ENCODE measurements around the gene ZNF892.
"Not testable (repeated sequence)": the region's sequence is repeated elsewhere in the genome, so short reads cannot be mapped to it uniquely, and the experiment has no call there.

The ZNF892 gene

GRCh38 chr2:95225658-95226057, 18.3 kb downstream of the ZNF892 start:
- Histone ChIP-seq H3K27ac (ENCODE audit: low read depth, low read length) (no peak overlapping the region), H3K36me3 (ENCODE audit: control insufficient read depth, insufficient read depth, low read length) (no peaks in the 10 kb centered on the region), H3K4me1 (ENCODE audit: control insufficient read depth, insufficient read depth, low read length) (no peaks in the 10 kb centered on the region), H3K9ac (ENCODE audit: low read length) (no peak overlapping the region), H3K9me3 (ENCODE audit: control insufficient read depth, insufficient read depth, low read depth, low read length) (peaks cover 31% of the 10 kb centered on the region), H3K4me3 (ENCODE audit: low read depth, low read length) (no peak overlapping the region), H3K27me3 (ENCODE audit: control insufficient read depth, insufficient read depth, low read length) (no peaks in the 10 kb centered on the region)

GRCh38 chr2:95231723-95232122, 24.4 kb downstream of the ZNF892 start:
- Histone ChIP-seq H3K4me1 (ENCODE audit: control insufficient read depth, insufficient read depth, low read length) (no peaks in the 10 kb centered on the region), H3K9ac (ENCODE audit: low read length) (no peak overlapping the region), H3K9me3 (ENCODE audit: control insufficient read depth, insufficient read depth, low read depth, low read length) (no peaks in the 10 kb centered on the region), H3K27ac (ENCODE audit: low read depth, low read length) (no peak overlapping the region), H3K27me3 (ENCODE audit: control insufficient read depth, insufficient read depth, low read length) (no peaks in the 10 kb centered on the region), H3K36me3 (ENCODE audit: control insufficient read depth, insufficient read depth, low read length) (no peaks in the 10 kb centered on the region), H3K4me3 (ENCODE audit: low read depth, low read length) (no peak overlapping the region)

GRCh38 chr2:95232232-95232631, 24.9 kb downstream of the ZNF892 start:
- Histone ChIP-seq H3K9me3 (ENCODE audit: control insufficient read depth, insufficient read depth, low read depth, low read length) (no peaks in the 10 kb centered on the region), H3K27me3 (ENCODE audit: control insufficient read depth, insufficient read depth, low read length) (no peaks in the 10 kb centered on the region), H3K27ac (ENCODE audit: low read depth, low read length) (no peak overlapping the region), H3K36me3 (ENCODE audit: control insufficient read depth, insufficient read depth, low read length) (no peaks in the 10 kb centered on the region), H3K4me1 (ENCODE audit: control insufficient read depth, insufficient read depth, low read length) (no peaks in the 10 kb centered on the region), H3K4me3 (ENCODE audit: low read depth, low read length) (no peak overlapping the region), H3K9ac (ENCODE audit: low read length) (no peak overlapping the region)

GRCh38 chr2:95234286-95234785, 27.0 kb downstream of the ZNF892 start:
- Histone ChIP-seq H3K9ac (ENCODE audit: low read length) (no peak overlapping the region), H3K4me1 (ENCODE audit: control insufficient read depth, insufficient read depth, low read length) (no peaks in the 10 kb centered on the region), H3K27ac (ENCODE audit: low read depth, low read length) (no peak overlapping the region), H3K36me3 (ENCODE audit: control insufficient read depth, insufficient read depth, low read length) (no peaks in the 10 kb centered on the region), H3K27me3 (ENCODE audit: control insufficient read depth, insufficient read depth, low read length) (no peaks in the 10 kb centered on the region), H3K9me3 (ENCODE audit: control insufficient read depth, insufficient read depth, low read depth, low read length) (peaks cover 7% of the 10 kb centered on the region), H3K4me3 (ENCODE audit: low read depth, low read length) (no peak overlapping the region)

- H3K9me3 ChIP-seq (ENCODE audit: control insufficient read depth, insufficient read depth, low read depth, low read length), result peaks cover 9% of the 10 kb centered on the region
Observed at GRCh38 chr2:95234816-95235215, 27.5 kb downstream of the ZNF892 start.

GRCh38 chr2:95238131-95238530, 30.8 kb downstream of the ZNF892 start:
- H3K9ac ChIP-seq (ENCODE audit: low read length), result no peak overlapping the region
- H3K4me3 ChIP-seq (ENCODE audit: low read depth, low read length), result no peak overlapping the region
- peaks cover 37% of the 10 kb centered on the region for H3K9me3 ChIP-seq (ENCODE audit: control insufficient read depth, insufficient read depth, low read depth, low read length)
- H3K27me3 ChIP-seq (ENCODE audit: control insufficient read depth, insufficient read depth, low read length), result no peaks in the 10 kb centered on the region
- H3K36me3 ChIP-seq (ENCODE audit: control insufficient read depth, insufficient read depth, low read length), result no peaks in the 10 kb centered on the region
- H3K4me1 ChIP-seq (ENCODE audit: control insufficient read depth, insufficient read depth, low read length), result no peaks in the 10 kb centered on the region
- no peak overlapping the region for H3K27ac ChIP-seq (ENCODE audit: low read depth, low read length)

More at GRCh38 chr2:95234816-95235215, 27.5 kb downstream of the ZNF892 start:
- no peaks in the 10 kb centered on the region for H3K4me1 ChIP-seq (ENCODE audit: control insufficient read depth, insufficient read depth, low read length)
- no peak overlapping the region for H3K9ac ChIP-seq (ENCODE audit: low read length)
- no peaks in the 10 kb centered on the region for H3K36me3 ChIP-seq (ENCODE audit: control insufficient read depth, insufficient read depth, low read length)
- H3K27ac ChIP-seq (ENCODE audit: low read depth, low read length), result no peak overlapping the region
- H3K4me3 ChIP-seq (ENCODE audit: low read depth, low read length), result no peak overlapping the region
- no peaks in the 10 kb centered on the region for H3K27me3 ChIP-seq (ENCODE audit: control insufficient read depth, insufficient read depth, low read length)

GRCh38 chr2:95240091-95240490, 32.8 kb downstream of the ZNF892 start:
- Histone ChIP-seq H3K27ac (ENCODE audit: low read depth, low read length) (no peak overlapping the region), H3K36me3 (ENCODE audit: control insufficient read depth, insufficient read depth, low read length) (no peaks in the 10 kb centered on the region), H3K9ac (ENCODE audit: low read length) (no peak overlapping the region), H3K4me1 (ENCODE audit: control insufficient read depth, insufficient read depth, low read length) (no peaks in the 10 kb centered on the region), H3K27me3 (ENCODE audit: control insufficient read depth, insufficient read depth, low read length) (no peaks in the 10 kb centered on the region), H3K9me3 (ENCODE audit: control insufficient read depth, insufficient read depth, low read depth, low read length) (peaks cover 37% of the 10 kb centered on the region), H3K4me3 (ENCODE audit: low read depth, low read length) (no peak overlapping the region)

GRCh38 chr2:95240556-95240955, 33.2 kb downstream of the ZNF892 start:
- no peak overlapping the region for H3K4me3 ChIP-seq (ENCODE audit: low read depth, low read length)
- H3K36me3 ChIP-seq (ENCODE audit: control insufficient read depth, insufficient read depth, low read length), result no peaks in the 10 kb centered on the region
- no peak overlapping the region for H3K27ac ChIP-seq (ENCODE audit: low read depth, low read length)
- no peaks in the 10 kb centered on the region for H3K4me1 ChIP-seq (ENCODE audit: control insufficient read depth, insufficient read depth, low read length)
- peaks cover 37% of the 10 kb centered on the region for H3K9me3 ChIP-seq (ENCODE audit: control insufficient read depth, insufficient read depth, low read depth, low read length)
- no peaks in the 10 kb centered on the region for H3K27me3 ChIP-seq (ENCODE audit: control insufficient read depth, insufficient read depth, low read length)
- no peak overlapping the region for H3K9ac ChIP-seq (ENCODE audit: low read length)

- H3K4me3 ChIP-seq (ENCODE audit: low read depth, low read length); H3K4me1 ChIP-seq (ENCODE audit: control insufficient read depth, insufficient read depth, low read length); H3K36me3 ChIP-seq (ENCODE audit: control insufficient read depth, insufficient read depth, low read length); H3K27me3 ChIP-seq (ENCODE audit: control insufficient read depth, insufficient read depth, low read length); H3K27ac ChIP-seq (ENCODE audit: low read depth, low read length); H3K9ac ChIP-seq (ENCODE audit: low read length): not testable (repeated sequence)
- H3K9me3 ChIP-seq (ENCODE audit: control insufficient read depth, insufficient read depth, low read depth, low read length), result peaks cover 37% of the 10 kb centered on the region
Observed at GRCh38 chr2:95242084-95242483, 34.8 kb downstream of the ZNF892 start.

All from HUES6 (cell line).